DOHH2 (cell line): ENCODE measurements around the gene CARD14.

Experiments
- CTCF ChIP-seq: fragments of 200-600 bp; sonication (generic); IDR thresholded peaks from one replicate; pipeline ENCODE4 v1.5.1; 2014; ENCODE audit warnings: antibody characterized with exemption, mild to moderate bottlenecking, low read depth, low read length; ENCODE audit not compliant: poor library complexity, severe bottlenecking
- EZH2phosphoT487 ChIP-seq: fragments of 200-600 bp; sonication (generic); IDR thresholded peaks from 2 replicates; pipeline ENCODE4 v1.6.1; 2017; ENCODE audit warnings: borderline replicate concordance, mild to moderate bottlenecking, antibody characterized with exemption, low read length, moderate library complexity, mixed read lengths

DNA sequence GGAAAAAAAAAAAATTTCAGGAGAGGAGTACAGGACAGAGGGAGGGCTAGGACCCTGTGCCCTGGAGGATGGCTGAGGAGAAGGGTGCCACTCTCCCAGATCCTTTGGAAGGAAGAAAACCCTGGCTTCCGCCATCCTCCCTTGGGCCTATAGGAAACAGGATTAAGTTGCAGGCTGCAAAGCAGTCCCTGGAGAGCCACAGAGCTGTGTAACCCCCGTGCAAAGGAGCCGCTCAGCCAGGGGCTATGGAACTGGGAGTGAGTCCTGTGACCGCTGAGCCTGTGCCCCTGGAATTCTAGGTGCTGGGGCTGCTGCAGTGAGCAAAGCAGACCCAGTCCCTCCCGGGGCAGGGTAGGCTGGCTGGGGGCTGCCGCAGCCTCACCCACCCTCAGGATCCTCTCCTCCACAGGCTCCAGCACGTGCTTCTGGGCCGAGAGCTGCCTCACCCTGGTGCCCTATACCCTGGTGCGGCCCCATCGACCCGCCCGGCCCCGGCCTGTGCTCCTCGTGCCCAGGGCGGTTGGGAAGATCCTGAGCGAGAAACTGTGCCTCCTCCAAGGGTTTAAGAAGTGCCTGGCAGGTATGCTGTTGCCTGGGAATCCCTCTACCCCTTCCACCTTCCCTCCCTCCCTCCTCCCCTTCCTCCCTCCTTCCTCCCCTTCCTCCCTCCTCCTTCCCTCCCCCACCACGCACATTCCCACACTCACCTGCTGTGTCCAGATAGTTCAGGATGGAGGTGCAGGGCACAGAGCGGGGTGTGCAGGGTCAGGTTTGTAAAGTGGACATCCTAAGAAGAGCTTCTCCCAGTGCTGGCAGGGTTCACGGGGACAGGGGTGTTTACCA, 35.0 kb downstream of the CARD14 start:
- TF ChIP-seq CTCF = no peak
- TF ChIP-seq EZH2phosphoT487 = no peak
